ENCODE measurements around the gene SCGB1A1. TPM values are rescaled to one million over a fixed set of nuclear protein-coding genes. Genes with fewer than 3 reads are reported as not detected.

Gene SCGB1A1
- total RNA-seq, 4 donors from 2014 or later: not detected

GRCh38 chr11:62411524-62411923 is 7.3 kb upstream of the SCGB1A1 start:
- DNase-seq (ENCODE audit: low spot score in 2 of 2): no peak
- no peak for TF ChIP-seq CTCF (IDR thresholded peaks at IDR 0.05)
- TF ChIP-seq POLR2A (IDR thresholded peaks at IDR 0.05): no peak
- 43 to 67% methylated on average over 5 of the region's 5 CpGs for WGBS, 2 donors
- H3K4me3 ChIP-seq (ENCODE audit: low read depth, poor library complexity, severe bottlenecking): no peak overlapping the region
- intact Hi-C loops (cut with DNase I; ENCODE audit: low total_unique reads): no loop called here

GRCh38 chr11:62413060-62413696 is 5.7 kb upstream of the SCGB1A1 start:
- TF ChIP-seq CTCF (IDR thresholded peaks at IDR 0.05) (no peak), POLR2A (IDR thresholded peaks at IDR 0.05) (no peak)
- no peak for DNase-seq (ENCODE audit: low spot score in 2 of 2)
- H3K4me3 ChIP-seq (ENCODE audit: low read depth, poor library complexity, severe bottlenecking): no peak overlapping the region
- WGBS, 2 donors: 27 to 42% methylated on average over 1 to 4 of the region's 8 CpGs
- intact Hi-C loops (cut with DNase I; ENCODE audit: low total_unique reads): no loop called here

GRCh38 chr11:62416596-62416995 is 2.2 kb upstream of the SCGB1A1 start:
- intact Hi-C loops (cut with DNase I; ENCODE audit: low total_unique reads): no loop called here
- no peak for DNase-seq (ENCODE audit: low spot score in 2 of 2)
- TF ChIP-seq CTCF (IDR thresholded peaks at IDR 0.05) (no peak), POLR2A (IDR thresholded peaks at IDR 0.05) (no peak)
- no peak overlapping the region for H3K4me3 ChIP-seq (ENCODE audit: low read depth, poor library complexity, severe bottlenecking)
- 94 to 95% methylated on average over 12 of the region's 12 CpGs for WGBS, 2 donors

GRCh38 chr11:62418136-62418535 is 697 bp upstream of the SCGB1A1 start:
- no peak for DNase-seq (ENCODE audit: low spot score in 2 of 2)
- WGBS, 2 donors: 93 to 97% methylated on average over 5 of the region's 5 CpGs
- TF ChIP-seq POLR2A (IDR thresholded peaks at IDR 0.05): no peak
- TF ChIP-seq CTCF (IDR thresholded peaks at IDR 0.05): no peak
- H3K4me3 ChIP-seq (ENCODE audit: low read depth, poor library complexity, severe bottlenecking): no peak overlapping the region
- intact Hi-C loops (cut with DNase I; ENCODE audit: low total_unique reads): no loop called here

- TF ChIP-seq CTCF (IDR thresholded peaks at IDR 0.05): no peak
- no peak for TF ChIP-seq POLR2A (IDR thresholded peaks at IDR 0.05)
- DNase-seq (ENCODE audit: low spot score in 2 of 2): no peak
- WGBS, 2 donors: 37 to 50% methylated on average over 5 of the region's 5 CpGs
- H3K4me3 ChIP-seq (ENCODE audit: low read depth, poor library complexity, severe bottlenecking): no peak overlapping the region
- intact Hi-C loops (cut with DNase I; ENCODE audit: low total_unique reads): no loop called here
Observed at GRCh38 chr11:62419314-62419929, 589 bp downstream of the SCGB1A1 start.

GRCh38 chr11:62419943-62420342 is 1.1 kb downstream of the SCGB1A1 start:
- WGBS, 2 donors: 15 to 26% methylated on average over 1 of the region's 1 CpG
- intact Hi-C loops (cut with DNase I; ENCODE audit: low total_unique reads): no loop called here
- TF ChIP-seq CTCF (IDR thresholded peaks at IDR 0.05): no peak
- TF ChIP-seq POLR2A (IDR thresholded peaks at IDR 0.05): no peak
- no peak for DNase-seq (ENCODE audit: low spot score in 2 of 2)
- no peak overlapping the region for H3K4me3 ChIP-seq (ENCODE audit: low read depth, poor library complexity, severe bottlenecking)
